ENCODE measurements around the gene SF3A1.

The SF3A1 gene

GRCh38 chr22:30285176-30285845 lies 71.4 kb downstream of the SF3A1 start:
- DNase-seq: no peak

- DNase-seq: no peak
These were observed 72.0 kb downstream of the SF3A1 start for GRCh38 chr22:30284666-30285065.

- DNase-seq: no peak
These were observed 72.5 kb downstream of the SF3A1 start for GRCh38 chr22:30284172-30284571.

- no peak for DNase-seq
These were observed 73.4 kb downstream of the SF3A1 start for GRCh38 chr22:30283342-30283741.

GRCh38 chr22:30282616-30283046 lies 74.1 kb downstream of the SF3A1 start:
- DNase-seq: no peak
